A673 (cell line): ENCODE results near the gene SAMSN1. TPM values are rescaled to one million over a fixed set of nuclear protein-coding genes. Genes with fewer than 3 reads are reported as not detected.
A peak's percentile ranks its signal among the peaks of the same experiment; 100 is the strongest.

ENCODE experiments used
- BruUV-seq: library from RNA; stranded (reverse); fragments of 400-500 nt; replicated peaks from 2 replicates; lab custom pipeline; 2021; lab: Mats Ljungman, UMichigan
- CTCF ChIA-PET: fragments of 300-600 bp; sonication (Branson Sonifier 250); formaldehyde crosslinking; loops from one replicate; lab custom pipeline; 2022; ENCODE audit warnings: antibody characterized with exemption; lab: Charles Lee
- POLR2A ChIA-PET: fragments of 300-600 bp; sonication (Branson Sonifier 250); formaldehyde crosslinking; loops from one replicate; lab custom pipeline; 2022; ENCODE audit warnings: antibody characterized with exemption; ENCODE audit not compliant: low non-redundant PET; lab: Charles Lee
- DNase-seq: peaks from one replicate; pipeline ENCODE4 v3.0.0-alpha.2; 2015; ENCODE audit warnings: low spot score
- H3K27ac ChIP-seq: fragments of 200-600 bp; sonication (generic); 2 replicates; pipeline ENCODE4 v1.5.1; 2016; ENCODE audit warnings: mixed run types, low read depth, mild to moderate bottlenecking, mixed read lengths, antibody characterized with exemption, low read length; ENCODE audit not compliant: poor library complexity, severe bottlenecking
- H3K27me3 ChIP-seq: fragments of 200-600 bp; sonication (generic); replicated peaks from 2 replicates; pipeline ENCODE4 v1.6.1; 2017; ENCODE audit warnings: mixed run types, low read depth, mild to moderate bottlenecking, mixed read lengths, antibody characterized with exemption, low read length; ENCODE audit not compliant: insufficient read depth, poor library complexity
- H3K36me3 ChIP-seq: fragments of 200-600 bp; sonication (generic); 2 replicates; pipeline ENCODE4 v1.6.1; 2016; ENCODE audit warnings: mixed run types, mild to moderate bottlenecking, mixed read lengths, antibody characterized with exemption, low read length; ENCODE audit not compliant: insufficient read depth, poor library complexity, severe bottlenecking
- H3K4me1 ChIP-seq: fragments of 200-600 bp; sonication (generic); 2 replicates; pipeline ENCODE4 v1.6.1; 2017; ENCODE audit warnings: mixed run types, mild to moderate bottlenecking, mixed read lengths, antibody characterized with exemption, low read length; ENCODE audit not compliant: insufficient read depth, poor library complexity, severe bottlenecking
- H3K4me3 ChIP-seq: fragments of 200-600 bp; sonication (generic); 2 replicates; pipeline ENCODE4 v1.5.1; 2016; ENCODE audit warnings: low read depth, mixed run types, mild to moderate bottlenecking, mixed read lengths, low read length; ENCODE audit not compliant: poor library complexity, severe bottlenecking
- H3K9me3 ChIP-seq: fragments of 200-600 bp; sonication (generic); 2 replicates; pipeline ENCODE4 v1.6.1; 2016; ENCODE audit warnings: mixed run types, low read depth, mild to moderate bottlenecking, mixed read lengths, antibody characterized with exemption, low read length; ENCODE audit not compliant: poor library complexity, severe bottlenecking
- CTCF ChIP-seq: fragments of 300-800, 200-600 bp; sonication (generic); conservative IDR thresholded peaks from 2 replicates; pipeline ENCODE4 v1.5.1; 2017; ENCODE audit warnings: low read depth, mild to moderate bottlenecking, antibody characterized with exemption, low read length, moderate library complexity, mixed read lengths
- EZH2 ChIP-seq: fragments of 200-600 bp; sonication (generic); IDR thresholded peaks from 2 replicates; pipeline ENCODE4 v1.6.1; 2017; ENCODE audit warnings: borderline replicate concordance, low read depth, mild to moderate bottlenecking, mixed read lengths, antibody characterized with exemption, low read length; ENCODE audit not compliant: poor library complexity, severe bottlenecking
- intact Hi-C: fragments of 100-400 bp; cut with micrococcal nuclease; formaldehyde crosslinking; loops from one replicate; pipeline ENCODE4 v1.10.0; 2022; ENCODE audit not compliant: unreplicated experiment
- total RNA-seq: library from RNA; stranded (reverse); gene quantifications from 2 replicates; pipeline ENCODE4 v1.2.3, GENCODE V29; 2021

Gene SAMSN1
- total RNA-seq, 1 experiment from 2014 or later: not detected

- TF ChIP-seq EZH2 (no peak), CTCF (no peak)
- no peak for DNase-seq
- Histone ChIP-seq H3K27me3 (no peaks in the 10 kb centered on the region), H3K9me3 (no peaks in the 10 kb centered on the region), H3K4me3 (no peak overlapping the region), H3K27ac (no peak overlapping the region), H3K4me1 (no peaks in the 10 kb centered on the region), H3K36me3 (no peaks in the 10 kb centered on the region)
- intact Hi-C loops: loop anchor here (10.0 kb wide), 1 partner anchor 286 kb away; no protein-coding TSS in a partner anchor
- BruUV-seq: no TSS peak
- POLR2A ChIA-PET: no interaction called here
- CTCF ChIA-PET: interaction anchor here (0.7 kb wide), 1 partner anchor 228 kb away, joined by 5 read pairs; no protein-coding TSS in a partner anchor
Observed at GRCh38 chr21:14448784-14449183, 97.3 kb downstream of the SAMSN1 start.

GRCh38 chr21:14438211-14438610 lies 107.9 kb downstream of the SAMSN1 start:
- TF ChIP-seq EZH2 (no peak), CTCF (no peak)
- BruUV-seq: no TSS peak
- Histone ChIP-seq H3K9me3 (peaks cover 2% of the 10 kb centered on the region), H3K27ac (no peak overlapping the region), H3K36me3 (no peaks in the 10 kb centered on the region), H3K4me1 (no peaks in the 10 kb centered on the region), H3K4me3 (no peak overlapping the region), H3K27me3 (no peaks in the 10 kb centered on the region)
- peak; percentile 4 for DNase-seq
- intact Hi-C loops: loop anchor here (10.0 kb wide), 1 partner anchor 427 kb away; no protein-coding TSS in a partner anchor
- ChIA-PET CTCF (interaction anchor here (0.6 kb wide), 1 partner anchor 15 kb away, joined by 4 read pairs; no protein-coding TSS in a partner anchor), POLR2A (no interaction called here)

- intact Hi-C loops: loop anchor here (10.0 kb wide), 1 partner anchor 429 kb away; no protein-coding TSS in a partner anchor
- BruUV-seq: no TSS peak
- CTCF ChIA-PET: no interaction called here
- Histone ChIP-seq H3K27me3 (no peaks in the 10 kb centered on the region), H3K4me3 (no peak overlapping the region), H3K4me1 (no peaks in the 10 kb centered on the region), H3K27ac (no peak overlapping the region), H3K9me3 (peaks cover 2% of the 10 kb centered on the region), H3K36me3 (no peaks in the 10 kb centered on the region)
- no peak for DNase-seq
- TF ChIP-seq CTCF (no peak), EZH2 (no peak)
- POLR2A ChIA-PET: no interaction called here
Observed at GRCh38 chr21:14435423-14435822, 110.7 kb downstream of the SAMSN1 start.

Other genes with a start within 250 kb of the SAMSN1 start
- 49.3 and 51.3 TPM in 2 replicates for gene HSPA13, start 163.2 kb downstream of the SAMSN1 start, total RNA-seq